GM12801 (cell line): ENCODE measurements around the gene FOXK1.

ENCODE experiments used
- CTCF ChIP-seq: IDR thresholded peaks from one replicate; pipeline ENCODE4 v1.5.1; 2011; ENCODE audit warnings: control low read depth; ENCODE audit not compliant: insufficient read length; ENCODE audit errors: extremely low read depth

FOXK1 gene

DNA sequence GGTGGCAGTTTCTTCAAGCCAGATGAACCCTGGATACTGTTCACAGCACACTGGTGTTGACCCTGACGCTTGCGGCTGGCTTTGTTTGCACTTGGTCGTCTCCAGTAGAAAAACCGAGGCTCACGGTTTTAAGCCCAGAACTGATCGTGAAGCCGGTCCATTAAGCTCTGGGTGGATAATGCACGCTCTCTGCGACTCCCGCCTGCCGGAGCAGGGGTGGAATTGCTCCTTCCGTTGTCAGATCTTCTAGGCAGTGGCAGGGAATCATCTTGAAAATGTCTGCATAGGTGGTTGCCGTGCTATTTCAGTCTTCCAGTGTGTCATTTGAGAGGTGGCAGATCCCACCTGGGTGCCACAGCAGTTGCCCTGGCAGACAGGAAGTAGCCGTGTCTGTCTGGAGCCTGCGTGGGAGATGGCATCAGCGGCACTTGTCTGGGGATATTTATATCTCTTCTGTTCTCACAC, 57.5 kb downstream of the FOXK1 start:
- TF ChIP-seq CTCF: no peak

GRCh38 chr7:4740796-4741195, 58.7 kb downstream of the FOXK1 start:
- TF ChIP-seq CTCF: no peak

DNA sequence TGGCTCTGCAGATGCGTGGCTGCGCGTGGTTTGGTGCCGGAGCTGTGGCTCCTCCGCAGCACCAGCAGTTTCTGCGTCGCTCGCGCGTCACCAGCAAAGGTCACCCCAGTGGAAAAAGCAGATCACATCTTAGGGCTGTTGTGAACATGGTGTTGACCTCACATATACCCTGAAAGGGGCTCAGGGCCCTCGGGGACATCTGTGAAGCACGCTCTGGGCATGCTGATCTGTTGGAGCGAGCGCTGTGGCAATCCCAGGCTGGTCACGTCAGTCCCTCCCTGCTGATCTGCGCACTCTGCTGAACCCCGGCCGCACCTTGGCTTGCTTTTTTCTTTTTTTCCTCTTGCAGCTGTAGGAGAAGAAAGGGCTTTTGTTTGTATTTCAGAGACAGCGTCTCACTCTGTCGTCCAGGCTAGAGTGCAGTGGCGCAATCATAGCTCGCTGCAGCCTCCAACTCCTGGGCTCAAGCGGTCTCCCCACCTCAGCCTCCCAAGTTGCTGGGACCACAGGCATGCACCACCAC, 60.0 kb downstream of the FOXK1 start:
- no peak for TF ChIP-seq CTCF

DNA sequence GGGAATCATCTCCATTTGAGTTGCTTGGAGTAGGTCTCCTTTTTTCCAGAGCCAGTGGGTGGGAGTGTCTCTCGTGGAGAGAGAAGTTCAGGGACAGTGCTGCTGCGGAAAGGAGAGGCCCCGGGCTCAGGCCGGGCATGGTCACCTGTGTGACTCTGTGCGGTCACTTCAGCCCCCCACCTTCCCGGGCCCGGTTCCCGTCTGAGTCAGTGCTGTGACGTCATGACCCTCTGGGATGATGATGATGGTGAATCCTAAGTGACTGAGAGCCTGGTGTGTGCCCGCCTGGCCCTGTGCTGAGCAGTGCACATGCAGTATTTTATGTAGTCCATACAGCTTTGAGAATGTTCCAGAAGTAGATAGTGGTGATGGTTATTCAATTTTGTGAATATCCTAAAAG, 60.8 kb downstream of the FOXK1 start:
- no peak for TF ChIP-seq CTCF

DNA sequence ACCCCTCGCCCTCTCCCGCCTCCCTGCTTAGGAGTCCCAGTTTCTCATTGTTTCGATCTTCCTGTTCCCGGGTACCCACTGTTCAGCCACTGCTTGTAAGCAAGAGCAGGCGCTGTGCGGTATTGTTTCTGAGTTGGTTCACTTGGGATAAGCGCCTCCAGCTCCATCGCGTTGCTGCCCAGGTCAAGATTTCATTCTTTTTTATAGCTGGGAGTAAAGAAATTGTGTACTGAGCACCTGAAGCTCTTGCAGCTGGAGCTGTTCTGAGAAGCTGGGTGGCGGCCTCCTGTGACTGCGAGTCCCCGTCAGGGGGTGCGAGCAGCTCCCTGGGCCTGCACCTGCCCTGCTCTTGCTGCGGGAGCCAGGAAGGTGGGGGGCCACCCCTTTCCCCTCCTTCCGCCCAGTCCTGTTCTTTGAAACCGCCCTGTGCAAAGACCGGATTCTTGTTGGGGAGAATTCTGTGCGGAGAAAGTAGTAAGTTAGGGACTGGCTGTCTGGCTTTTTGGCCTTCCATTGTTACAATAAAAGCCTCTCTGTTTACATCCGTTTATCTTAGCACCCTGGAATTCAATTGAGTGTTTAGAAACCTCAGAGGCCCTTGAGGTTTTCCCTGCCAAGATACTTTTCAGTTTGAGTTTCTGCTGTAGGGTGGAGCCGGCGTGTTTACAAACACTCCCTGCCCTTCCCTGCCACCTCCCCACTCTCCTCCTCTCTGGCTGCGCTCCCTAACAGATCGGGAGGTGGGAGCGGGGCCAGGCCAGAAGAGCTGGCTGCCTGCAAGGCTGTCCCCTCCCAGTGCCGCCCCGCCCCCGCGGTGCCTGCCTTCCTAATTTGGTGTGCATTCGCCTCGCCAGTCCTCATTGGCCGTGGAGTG, 62.5 kb downstream of the FOXK1 start:
- no peak for TF ChIP-seq CTCF

- no peak for TF ChIP-seq CTCF
Observed at GRCh38 chr7:4745265-4745919, 63.3 kb downstream of the FOXK1 start.
